ENCODE data around the gene ADAMTS6.
"Not testable (repeated sequence)": the region's sequence is repeated elsewhere in the genome, so short reads cannot be mapped to it uniquely, and the experiment has no call there.

Gene ADAMTS6

GRCh38 chr5:65199993-65200675 lies 281.6 kb downstream of the ADAMTS6 start:
- no peak for DNase-seq

DNA sequence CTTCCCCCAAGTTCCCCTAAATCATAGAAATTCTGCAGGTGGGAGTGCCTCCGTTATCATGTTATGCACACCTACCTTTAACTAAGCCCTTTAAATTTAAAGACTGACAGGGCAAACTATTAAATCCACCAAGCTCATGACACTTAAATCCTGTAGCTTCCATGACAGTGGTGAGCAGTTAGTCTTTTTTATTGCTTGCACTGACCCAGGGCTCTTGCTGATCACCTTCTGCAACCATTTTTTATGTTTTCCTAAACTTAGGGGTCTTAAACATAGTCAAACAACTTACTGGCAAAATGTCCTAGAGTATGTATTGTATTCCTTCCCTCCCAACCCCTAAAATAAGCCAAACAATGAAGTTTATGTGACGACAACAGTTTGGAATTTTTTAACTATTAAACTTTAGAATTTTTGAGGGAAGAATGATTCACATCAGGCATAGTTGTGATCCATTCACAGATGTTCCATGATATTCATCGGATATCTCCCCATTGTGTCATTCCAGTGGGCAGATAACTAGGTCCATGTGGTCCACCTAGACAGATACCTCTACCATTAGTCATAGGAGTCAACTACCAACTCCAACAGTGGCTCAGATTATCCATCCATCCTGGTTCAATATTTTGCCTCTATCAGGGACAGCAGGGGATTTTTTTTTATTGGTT lies 283.1 kb downstream of the ADAMTS6 start:
- no peak for DNase-seq

DNA sequence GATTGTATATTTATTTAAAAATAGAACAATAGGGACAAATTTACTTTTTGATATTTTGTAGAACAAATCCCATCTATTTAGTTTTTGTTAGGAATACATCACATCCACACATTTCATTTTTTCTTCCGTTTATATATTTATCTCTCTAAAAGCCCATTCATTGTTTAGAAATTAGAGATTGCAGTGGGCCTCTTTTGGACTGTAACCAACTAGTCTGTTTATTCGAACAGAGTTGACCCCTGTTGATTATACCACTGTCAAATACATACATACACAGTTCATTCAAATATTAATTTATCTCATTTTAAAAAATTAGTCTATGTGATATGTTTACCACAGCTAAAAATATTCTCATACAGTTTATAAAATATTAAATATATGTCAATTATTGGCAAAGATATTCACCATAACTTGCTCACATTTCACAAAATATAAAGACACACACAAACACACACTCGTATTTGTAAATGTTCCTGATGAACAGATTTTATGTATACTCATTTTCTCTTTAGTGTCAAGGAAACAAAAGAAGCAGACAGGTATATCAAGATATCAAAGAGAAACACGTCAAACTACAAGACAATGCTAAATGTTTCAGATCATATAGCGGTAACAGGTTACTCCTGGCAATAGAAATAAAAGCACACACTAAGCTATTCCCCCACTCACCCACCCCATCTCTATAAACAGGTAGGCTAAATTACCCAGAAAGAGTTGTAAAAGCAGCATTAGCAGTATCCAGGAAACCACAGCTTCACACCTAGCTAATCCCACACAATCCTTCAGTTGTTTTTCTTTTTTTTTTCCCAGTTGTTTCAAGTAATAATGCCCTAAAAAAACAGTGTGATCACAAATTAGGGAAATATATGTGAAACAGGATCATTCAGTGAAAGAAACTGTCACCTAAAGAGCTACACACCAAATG lies 283.9 kb downstream of the ADAMTS6 start:
- DNase-seq: no peak

GRCh38 chr5:65194871-65195270 lies 286.8 kb downstream of the ADAMTS6 start:
- no peak for DNase-seq

DNA sequence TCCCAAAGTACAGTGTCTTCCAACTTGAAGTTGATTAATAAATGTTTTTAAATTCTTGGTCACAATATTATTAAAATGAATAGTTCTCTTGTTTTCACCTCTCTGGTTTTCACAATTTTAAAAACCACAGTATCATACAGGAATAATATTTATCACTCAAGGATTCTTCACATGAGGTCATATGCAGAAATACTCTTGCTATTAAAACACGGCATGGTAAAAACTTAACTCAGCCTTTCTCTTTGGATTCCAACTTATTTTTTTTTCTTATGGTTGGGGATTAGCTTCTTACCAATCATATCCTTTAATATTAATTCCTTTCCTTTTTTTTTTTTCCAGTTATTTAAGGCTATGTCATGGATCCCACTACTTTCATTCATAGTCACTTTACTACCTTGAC lies 289.4 kb downstream of the ADAMTS6 start:
- DNase-seq: no peak

DNA sequence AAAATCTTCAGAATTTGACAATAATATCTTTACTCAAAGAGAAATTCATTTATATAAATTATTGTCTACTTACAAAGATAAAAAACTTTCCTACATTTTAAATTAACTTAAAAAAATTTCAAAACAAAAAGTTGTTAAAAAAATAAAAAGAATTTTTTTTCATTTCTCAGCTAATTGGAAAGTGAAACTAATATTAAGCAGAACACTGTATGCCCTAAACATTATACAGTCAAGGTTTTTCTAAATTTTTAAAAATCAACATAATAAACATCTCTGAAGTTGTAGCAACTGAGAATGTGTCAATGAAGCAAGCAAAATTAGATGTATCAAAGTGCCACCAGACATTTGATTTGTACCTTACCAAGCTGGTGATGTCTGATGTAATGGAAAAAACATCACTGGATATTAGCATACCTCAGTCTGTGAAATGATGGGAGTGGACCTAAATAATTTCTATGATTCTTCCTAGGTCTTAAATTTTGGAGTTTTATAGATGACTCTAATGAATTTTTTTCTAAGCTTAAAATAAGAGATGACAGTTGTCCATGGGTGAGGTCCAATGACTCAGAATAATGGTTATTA lies 290.1 kb downstream of the ADAMTS6 start:
- no peak for DNase-seq

DNA sequence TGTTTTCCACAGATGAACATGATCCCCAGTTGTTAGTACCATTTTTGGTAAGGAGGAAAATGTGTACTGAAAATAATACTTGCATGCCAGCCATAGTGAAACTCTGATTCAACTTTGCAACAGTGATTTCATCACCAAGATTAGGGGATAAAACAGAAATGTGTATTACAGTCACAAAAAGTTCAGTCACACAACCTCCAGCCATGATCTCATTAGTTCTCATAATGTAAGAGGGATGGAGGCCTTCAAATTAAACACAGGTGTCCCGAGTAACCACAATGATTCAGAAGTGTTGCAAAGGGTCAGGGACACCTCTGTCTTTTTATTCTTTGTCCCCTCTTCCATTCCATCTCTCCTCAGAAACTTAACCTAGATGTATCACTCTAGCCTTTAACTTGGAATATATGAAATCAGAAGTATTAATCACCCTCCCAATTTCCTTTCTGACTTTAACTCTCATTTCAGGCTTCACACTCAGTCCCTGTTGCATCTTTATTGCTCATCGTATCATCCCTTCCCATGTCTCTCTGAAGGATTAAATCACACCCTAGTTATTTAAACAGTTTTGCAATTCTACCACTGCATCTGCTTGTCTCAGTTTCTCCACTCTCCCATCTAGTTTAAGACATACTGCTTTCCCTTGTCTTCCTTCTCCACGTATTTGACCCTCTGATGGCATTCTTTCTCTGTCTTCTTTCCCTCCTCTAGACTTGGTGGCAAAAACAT lies 291.2 kb downstream of the ADAMTS6 start:
- no peak for DNase-seq

GRCh38 chr5:65186646-65187227 lies 295.0 kb downstream of the ADAMTS6 start:
- no peak for DNase-seq

- no peak for DNase-seq
Measured at GRCh38 chr5:65185468-65185867, 296.3 kb downstream of the ADAMTS6 start.

DNA sequence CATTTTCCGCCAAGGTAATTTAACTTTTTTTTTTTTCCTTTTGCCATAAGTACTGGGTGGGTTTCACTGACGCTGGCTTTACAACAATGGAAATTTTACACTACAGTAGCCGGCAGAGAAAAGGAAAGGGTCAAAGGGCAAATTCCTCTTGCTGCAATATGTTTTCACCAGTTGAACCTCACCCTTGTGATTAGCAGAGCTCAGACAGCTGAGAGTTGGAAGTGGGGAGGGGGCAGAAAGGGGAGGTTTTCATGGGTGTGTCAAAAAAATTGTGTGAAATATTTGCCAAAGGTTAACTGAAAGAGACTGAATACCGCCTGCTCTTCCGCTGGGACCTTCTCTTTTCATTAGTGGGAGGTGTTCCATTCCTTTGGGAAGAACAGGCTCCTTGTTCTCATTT lies 296.9 kb downstream of the ADAMTS6 start:
- DNase-seq: no peak

DNA sequence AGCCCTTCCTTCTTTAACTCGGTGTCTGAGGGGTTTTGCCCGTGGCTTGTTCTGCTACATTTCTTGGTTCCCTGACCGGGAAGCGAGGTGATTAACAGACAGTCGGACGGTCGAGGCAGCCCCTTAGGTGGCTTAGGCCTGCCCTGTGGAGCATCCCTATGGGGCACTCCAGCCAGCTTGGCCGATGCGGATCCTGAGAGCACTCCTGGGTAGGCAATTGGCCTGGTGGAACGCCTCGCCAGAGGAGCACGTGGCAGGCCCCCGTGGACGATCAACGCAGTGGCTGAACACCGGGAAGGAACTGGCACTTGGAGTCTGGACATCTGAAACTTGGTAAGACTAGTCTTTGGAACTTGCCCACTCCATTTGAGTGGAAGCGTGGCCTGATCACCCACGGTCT lies 307.5 kb downstream of the ADAMTS6 start:
- not testable (repeated sequence) for DNase-seq

- DNase-seq: no peak
Measured at GRCh38 chr5:65173130-65173525, 308.6 kb downstream of the ADAMTS6 start.

DNA sequence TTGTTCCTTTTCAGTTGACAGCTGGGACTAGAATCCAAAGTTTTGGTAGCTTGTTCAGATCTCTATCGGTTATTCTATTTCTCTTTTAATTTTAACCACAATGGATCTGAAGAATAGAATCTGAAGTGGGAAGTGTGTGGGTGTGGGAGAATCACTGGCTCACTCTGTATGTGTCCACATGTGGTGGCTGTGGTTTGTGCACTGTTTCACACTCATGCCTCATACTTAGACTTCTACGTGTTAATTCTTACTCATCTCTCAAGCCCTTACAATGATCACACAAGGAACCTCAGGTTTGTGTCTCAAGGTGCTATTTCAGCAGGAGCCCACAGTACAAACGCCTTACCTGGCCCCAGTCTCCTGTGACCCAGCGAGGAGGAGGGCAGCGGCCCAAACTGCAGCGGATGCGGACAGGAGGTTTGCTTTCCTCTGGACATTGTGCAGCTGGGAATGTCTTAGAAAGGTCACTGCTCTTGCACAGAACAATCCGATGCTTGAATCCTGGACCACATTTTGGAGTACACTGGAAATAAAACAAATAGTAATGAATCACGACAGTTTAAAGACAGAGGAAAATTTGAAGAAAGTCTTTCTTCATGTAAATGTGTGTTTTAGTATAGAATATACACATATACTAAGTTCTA lies 309.1 kb downstream of the ADAMTS6 start:
- no peak for DNase-seq

DNA sequence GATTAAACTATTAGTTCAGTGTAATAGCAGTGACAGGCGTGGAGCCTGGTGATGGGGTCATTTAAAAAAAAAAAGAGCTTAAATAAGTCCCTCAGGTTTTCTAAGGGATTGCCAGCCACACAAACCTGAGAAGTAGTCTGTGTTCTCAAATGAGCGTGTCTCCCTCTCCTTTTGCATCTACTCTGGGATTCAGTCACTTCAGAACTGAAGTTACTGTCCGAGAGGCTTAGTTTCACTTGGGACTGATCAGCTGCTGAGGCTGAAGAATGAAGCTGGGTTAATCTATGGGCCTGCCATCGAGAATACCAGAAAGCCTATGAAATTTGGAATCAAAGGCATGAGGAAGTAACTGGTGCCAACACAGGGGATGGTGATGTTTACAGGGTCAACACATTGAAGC lies 310.1 kb downstream of the ADAMTS6 start:
- no peak for DNase-seq

GRCh38 chr5:65163698-65164097 lies 318.0 kb downstream of the ADAMTS6 start:
- no peak for DNase-seq

DNA sequence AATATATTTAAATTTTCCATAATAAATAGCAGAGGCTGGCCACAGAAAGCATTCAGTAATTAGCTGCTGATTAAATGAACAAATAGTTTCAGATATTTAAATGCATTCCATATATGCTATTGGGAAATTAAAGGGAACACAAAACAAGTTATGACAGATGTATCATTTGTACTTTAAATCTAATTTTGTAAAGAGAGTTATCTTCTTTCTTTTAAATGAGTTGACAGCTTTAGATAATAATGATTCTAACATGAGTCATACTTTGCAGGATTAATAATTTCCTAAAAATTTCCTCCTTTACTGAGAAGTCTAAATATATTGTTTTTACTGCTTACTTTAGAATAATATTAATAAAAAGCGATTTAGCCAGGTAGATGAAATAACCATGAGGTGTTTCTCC lies 320.1 kb downstream of the ADAMTS6 start:
- no peak for DNase-seq

DNA sequence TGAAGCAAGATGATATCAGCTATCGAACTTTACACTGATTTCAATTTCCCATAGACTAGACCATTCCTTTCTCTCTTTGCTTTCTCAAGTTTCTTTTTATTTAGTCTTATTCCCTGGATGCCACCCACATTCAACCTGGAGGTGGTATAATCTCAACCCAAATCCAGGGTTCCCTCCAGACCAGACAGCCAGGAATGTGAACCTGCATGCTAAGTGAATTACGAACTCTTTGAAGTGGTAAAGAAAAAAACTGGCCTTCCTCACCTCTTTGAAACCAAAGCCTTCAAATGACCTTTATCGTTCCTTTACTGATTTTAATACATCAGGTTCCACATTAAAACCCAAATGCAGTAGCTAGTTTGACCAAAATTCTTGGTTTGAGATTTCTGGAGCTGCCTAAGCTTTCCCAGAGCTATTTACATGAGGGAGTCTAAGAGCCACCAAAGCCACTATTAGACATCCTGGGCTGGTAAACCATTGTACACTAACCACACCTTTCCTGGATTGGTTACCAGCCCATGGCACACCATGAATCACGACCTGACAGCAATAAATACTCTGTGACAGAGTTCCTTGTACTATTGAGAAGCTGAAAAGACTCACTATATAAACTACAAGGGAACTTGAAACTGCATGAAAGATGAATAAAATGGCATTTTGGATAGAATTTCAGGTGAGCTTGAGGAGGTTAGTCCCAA lies 323.7 kb downstream of the ADAMTS6 start:
- no peak for DNase-seq

GRCh38 chr5:65156933-65157332 lies 324.8 kb downstream of the ADAMTS6 start:
- no peak for DNase-seq

GRCh38 chr5:65152131-65152530 lies 329.6 kb downstream of the ADAMTS6 start:
- no peak for DNase-seq

DNA sequence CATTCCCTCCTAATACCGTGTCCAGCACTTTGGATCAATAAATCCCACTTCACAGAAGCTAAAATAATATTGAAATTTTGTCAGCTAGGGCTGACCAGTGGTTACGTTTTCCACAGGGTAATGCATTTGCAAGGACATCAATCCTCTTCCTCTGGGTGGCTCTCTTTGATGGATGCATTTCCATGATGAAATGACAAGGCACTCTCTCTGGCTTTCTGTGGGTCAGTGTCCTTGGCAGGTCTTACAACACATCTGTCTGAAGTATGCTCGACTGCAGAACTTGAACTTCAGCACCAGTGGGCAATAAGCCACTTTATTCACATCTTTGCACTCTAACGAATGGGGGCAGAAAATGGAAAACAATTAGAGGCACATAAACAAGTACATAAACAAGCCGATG lies 330.1 kb downstream of the ADAMTS6 start:
- DNase-seq: no peak

Measured in hypothalamus (tissue), 51 donors.